ENCODE results near the gene PON3. TPM values are rescaled to one million over a fixed set of nuclear protein-coding genes. Genes with fewer than 3 reads are reported as not detected.

PON3 gene
- total and polyA plus RNA-seq, 2 of the 8 experiments (the other 6 are each of a cell fraction or from before 2014, with no cell fraction given): not detected

DNA sequence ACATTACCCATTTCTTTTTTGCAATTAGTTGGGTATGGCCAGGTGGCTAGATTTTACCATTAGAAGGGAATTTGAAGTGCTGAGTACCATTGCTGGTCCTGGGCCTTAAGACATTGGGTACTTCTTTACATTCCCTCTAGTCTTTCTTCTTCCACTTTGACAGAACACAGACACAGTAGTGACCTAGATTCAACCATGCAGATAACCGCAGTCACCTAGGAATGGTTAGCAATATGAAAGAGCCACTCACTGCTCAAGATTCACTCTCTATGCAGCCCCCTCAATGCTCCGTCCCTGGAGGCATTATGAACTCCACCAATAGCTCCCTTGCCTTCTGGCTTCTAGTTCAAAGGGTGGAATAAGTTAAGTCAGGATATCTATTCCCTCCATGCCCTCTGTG lies 55.7 kb downstream of the PON3 start:
- Histone ChIP-seq H3K9ac (replicated peaks in 1 of 4; ENCODE audit: extremely low read depth in 1 of 4, low read depth in 3 of 4, low read length in 3 of 4) (no peak overlapping the region), H3K27ac (ENCODE audit: low read depth, low read length) (no peak overlapping the region), H2BK5ac (ENCODE audit: low read depth, low read length) (no peak overlapping the region), H3K14ac (ENCODE audit: insufficient read length) (no peak overlapping the region), H3K4me1 (replicated peaks in 1 of 4; ENCODE audit: control insufficient read depth in 3 of 4, insufficient read depth in 4 of 4, low read length in 3 of 4) (peaks cover 2 to 13% (median 6%) of the 10 kb centered on the region in 4 experiments; a peak in 5 of 7 replicates), H3K23ac (ENCODE audit: insufficient read length) (no peak overlapping the region), H2BK120ac (replicated peaks; ENCODE audit: low read depth, low read length) (no peak overlapping the region), H4K20me1 (replicated peaks in 1 of 2; ENCODE audit: control insufficient read depth in 1 of 2, insufficient read depth in 2 of 2, low read length in 2 of 2) (no peaks in the 10 kb centered on the region), H2BK15ac (ENCODE audit: low read length) (no peak overlapping the region), H3K18ac (ENCODE audit: extremely low read depth, low read length) (no peak overlapping the region), H3K4me3 (ENCODE audit: extremely low read depth in 1 of 4, insufficient read depth in 2 of 4, low read depth in 3 of 4, low read length in 4 of 4) (no peak overlapping the region), H4K91ac (replicated peaks; ENCODE audit: insufficient read length, low read length) (no peak overlapping the region), H2AFZ (ENCODE audit: low read length) (no peak overlapping the region), H2BK20ac (ENCODE audit: low read length) (no peak overlapping the region), H4K5ac (ENCODE audit: insufficient read length, low read depth, low read length) (no peak overlapping the region), H3K4me2 (ENCODE audit: insufficient read depth in 1 of 2, low read depth in 2 of 2, low read length in 2 of 2) (no peak overlapping the region), H2AK5ac (ENCODE audit: low read depth, low read length) (no peak overlapping the region), H2BK12ac (ENCODE audit: low read depth, low read length) (no peak overlapping the region), H3K36me3 (ENCODE audit: control insufficient read depth in 2 of 4, insufficient read depth in 4 of 4, low read length in 3 of 4) (no peaks in the 10 kb centered on the region), H3K56ac (replicated peaks; ENCODE audit: insufficient read length, low read depth, low read length) (no peak overlapping the region), H3K23me2 (ENCODE audit: low read depth, low read length) (no peaks in the 10 kb centered on the region), H3K79me1 (ENCODE audit: low read depth, low read length) (no peaks in the 10 kb centered on the region), H3K9me3 (ENCODE audit: insufficient read depth in 2 of 2, low read depth in 1 of 2, low read length in 1 of 2) (no peaks in the 10 kb centered on the region), H3K27me3 (replicated peaks in 1 of 4; ENCODE audit: control insufficient read depth in 3 of 4, extremely low read depth in 1 of 4, insufficient read depth in 3 of 4, low read length in 3 of 4) (no peaks in the 10 kb centered on the region), H4K8ac (ENCODE audit: extremely low read depth, insufficient read depth, low read length) (no peak overlapping the region), H3K79me2 (ENCODE audit: control insufficient read depth in 1 of 2, insufficient read depth in 2 of 2, low read length in 2 of 2) (no peaks in the 10 kb centered on the region), H3K4ac (replicated peaks; ENCODE audit: insufficient read length, low read depth, low read length) (no peak overlapping the region)
- DNase-seq (ENCODE audit: low read depth in 1 of 2, low spot score in 2 of 2): no peak
- no peak for TF ChIP-seq FOSL1 (IDR thresholded peaks at IDR 0.05; ENCODE audit: insufficient read depth, low read depth, low read length)
- no peak for TF ChIP-seq KDM1A (IDR thresholded peaks at IDR 0.05; ENCODE audit: borderline replicate concordance, low read length)
- TF ChIP-seq JUN (IDR thresholded peaks at IDR 0.05; ENCODE audit: low read depth, low read length): no peak
- TF ChIP-seq JUND (IDR thresholded peaks at IDR 0.05; ENCODE audit: low read length): no peak
- 91% methylated on average over 2 of the region's 2 CpGs; no CpG with 5 or more reads in 1 of the 2 experiments for WGBS, 2 experiments (ENCODE audit: extremely low coverage in 1 of 2, insufficient coverage in 1 of 2, insufficient read length in 1 of 2, insufficient replicate concordance in 2 of 2, low coverage in 1 of 2, low lambda C conversion rate in 2 of 2, missing lambda C conversion rate in 1 of 2)
- no peak for FAIRE-seq
- CTCF ChIA-PET (ENCODE audit: partially characterized antibody): no interaction called here
- POLR2A ChIA-PET (ENCODE audit: partially characterized antibody): no interaction called here
